IMR-90 (cell line): ENCODE measurements around the gene DISC1. TPM values are rescaled to one million over a fixed set of nuclear protein-coding genes. Genes with fewer than 3 reads are reported as not detected.

Experiments used
- ATAC-seq: fragments of 200-7000 bp; cut with Tn5 transposase; 2 replicates; pipeline ENCODE4 v1.9.1; 2020; ENCODE audit warnings: low read depth, mild to moderate bottlenecking, moderate library complexity
- BruUV-seq: library from RNA; stranded (reverse); fragments of 400-500 nt; replicated peaks from 2 replicates; lab custom pipeline; 2021; lab: Mats Ljungman, UMichigan
- CTCF ChIA-PET: fragments of 300-600 bp; formaldehyde crosslinking; extraction: SDS; loops from one replicate; lab custom pipeline; 2021; ENCODE audit warnings: antibody characterized with exemption; lab: Yijun Ruan, JAX
- POLR2A ChIA-PET: fragments of 300-600 bp; sonication (Branson Sonifier 250); formaldehyde crosslinking; loops from one replicate; lab custom pipeline; 2022; ENCODE audit warnings: antibody characterized with exemption; ENCODE audit not compliant: unreplicated experiment; lab: Charles Lee
- DNase-seq: peaks from one replicate; pipeline ENCODE4 v3.0.0; 2013
- H2AFZ ChIP-seq: replicated peaks from 2 replicates; pipeline ENCODE3; 2013; ENCODE audit warnings: low read length, mild to moderate bottlenecking; ENCODE audit not compliant: poor library complexity
- H2AK5ac ChIP-seq: 2 replicates; pipeline ENCODE4 v1.6.1; 2013; ENCODE audit warnings: low read depth, low read length, inconsistent platforms
- H2AK9ac ChIP-seq: replicated peaks from 2 replicates; pipeline ENCODE3; 2013; ENCODE audit warnings: mild to moderate bottlenecking, low read depth, low read length, moderate library complexity; ENCODE audit not compliant: poor library complexity
- H2BK120ac ChIP-seq: 2 replicates; pipeline ENCODE4 v1.6.1; 2013; ENCODE audit warnings: low read depth, low read length, inconsistent platforms
- H2BK15ac ChIP-seq: 3 replicates; pipeline ENCODE4 v1.6.1; 2013; ENCODE audit warnings: low read depth, low read length, inconsistent platforms
- H2BK20ac ChIP-seq: 2 replicates; pipeline ENCODE4 v1.6.1; 2013; ENCODE audit warnings: low read depth, mild to moderate bottlenecking, inconsistent platforms, low read length, moderate library complexity
- H2BK5ac ChIP-seq: 2 replicates; pipeline ENCODE4 v1.6.1; 2013; ENCODE audit warnings: mild to moderate bottlenecking, low read depth, low read length, inconsistent platforms; ENCODE audit not compliant: poor library complexity, severe bottlenecking
- H3K14ac ChIP-seq: replicated peaks from 2 replicates; pipeline ENCODE4 v1.6.1; 2013; ENCODE audit warnings: low read depth, low read length, inconsistent platforms
- H3K18ac ChIP-seq: 2 replicates; pipeline ENCODE4 v1.6.1; 2013; ENCODE audit warnings: low read depth, low read length, control low read depth
- H3K23ac ChIP-seq: 2 replicates; pipeline ENCODE4 v1.6.1; 2013; ENCODE audit warnings: low read depth, low read length, inconsistent platforms
- H3K27ac ChIP-seq: 2 replicates; pipeline ENCODE4 v1.5.1; 2013; ENCODE audit warnings: mild to moderate bottlenecking, control low read depth, low read length; ENCODE audit not compliant: insufficient read depth
- H3K27me3 ChIP-seq: 2 replicates; pipeline ENCODE4 v1.6.1; 2013; ENCODE audit warnings: low read length; ENCODE audit not compliant: control insufficient read depth, insufficient read depth
- H3K36me3 ChIP-seq: 2 replicates; pipeline ENCODE4 v1.6.1; 2013; ENCODE audit warnings: low read length, mixed read lengths; ENCODE audit not compliant: control insufficient read depth, insufficient read depth
- H3K4ac ChIP-seq: 2 replicates; pipeline ENCODE4 v1.6.1; 2013; ENCODE audit warnings: low read depth, low read length, inconsistent platforms
- H3K4me1 ChIP-seq: 2 replicates; pipeline ENCODE4 v1.6.1; 2013; ENCODE audit warnings: low read length, mixed read lengths; ENCODE audit not compliant: control insufficient read depth, insufficient read depth
- H3K4me2 ChIP-seq: 2 replicates; pipeline ENCODE4 v1.6.1; 2013; ENCODE audit warnings: low read depth, mild to moderate bottlenecking, control low read depth, low read length, moderate library complexity
- H3K4me3 ChIP-seq: 2 replicates; pipeline ENCODE4 v1.5.1; 2013; ENCODE audit warnings: low read depth, mild to moderate bottlenecking, control low read depth, low read length, moderate library complexity; ENCODE audit not compliant: insufficient read depth
- H3K56ac ChIP-seq: 2 replicates; pipeline ENCODE4 v1.6.1; 2013; ENCODE audit warnings: low read length, inconsistent platforms; ENCODE audit not compliant: insufficient read depth; ENCODE audit errors: extremely low read depth
- H3K79me1 ChIP-seq, 2 experiments: 2 replicates each; pipeline ENCODE4 v1.6.1; 2013; ENCODE audit warnings: low read length in 2 of 2, inconsistent platforms in 1 of 2, low read depth in 1 of 2
- H3K9ac ChIP-seq: 2 replicates; pipeline ENCODE4 v1.6.1; 2013; ENCODE audit warnings: low read depth, low read length, control low read depth
- H3K9me1 ChIP-seq: 2 replicates; pipeline ENCODE4 v1.6.1; 2013; ENCODE audit warnings: low read length, inconsistent platforms; ENCODE audit not compliant: insufficient read depth
- H3K9me3 ChIP-seq: 2 replicates; pipeline ENCODE4 v1.6.1; 2013; ENCODE audit warnings: low read length; ENCODE audit not compliant: control insufficient read depth, insufficient read depth
- H4K20me1 ChIP-seq: 2 replicates; pipeline ENCODE4 v1.6.1; 2013; ENCODE audit warnings: low read length, inconsistent platforms; ENCODE audit not compliant: insufficient read depth
- H4K5ac ChIP-seq: 2 replicates; pipeline ENCODE4 v1.6.1; 2013; ENCODE audit warnings: mild to moderate bottlenecking, low read depth, low read length, control low read depth
- H4K8ac ChIP-seq, 2 experiments: 2 replicates each; pipeline ENCODE4 v1.6.1; 2013; ENCODE audit warnings: low read depth in 2 of 2, low read length in 2 of 2, control low read depth in 1 of 2, inconsistent platforms in 1 of 2
- H4K91ac ChIP-seq: 2 replicates; pipeline ENCODE4 v1.6.1; 2013; ENCODE audit warnings: low read depth, low read length, inconsistent platforms; ENCODE audit not compliant: insufficient read depth
- BHLHE40 ChIP-seq: fragments of 150-350 bp; IDR thresholded peaks from 2 replicates; pipeline ENCODE4 v1.6.1; 2016; ENCODE audit warnings: mild to moderate bottlenecking, low read depth, low read length
- CEBPB ChIP-seq: IDR thresholded peaks from 2 replicates; pipeline ENCODE4 v1.6.1; 2012; ENCODE audit warnings: low read depth, low read length, improper control_type of control experiment
- FOS ChIP-seq: fragments of 150-350 bp; IDR thresholded peaks from 2 replicates; pipeline ENCODE4 v1.6.1; 2016; ENCODE audit warnings: low read depth, low read length
- MAFK ChIP-seq: IDR thresholded peaks from 2 replicates; pipeline ENCODE4 v1.6.1; 2012; ENCODE audit warnings: low read depth, low read length, improper control_type of control experiment
- MAZ ChIP-seq: IDR thresholded peaks from 2 replicates; pipeline ENCODE4 v1.6.1; 2012; ENCODE audit warnings: low read depth, mild to moderate bottlenecking, low read length, improper control_type of control experiment, moderate library complexity, borderline replicate concordance
- NFE2L2 ChIP-seq: fragments of 150-350 bp; IDR thresholded peaks from 2 replicates; pipeline ENCODE4 v1.6.1; 2016; ENCODE audit warnings: low read depth, mild to moderate bottlenecking, low read length
- POLR2A ChIP-seq: IDR thresholded peaks from 2 replicates; pipeline ENCODE4 v1.6.1; 2012; ENCODE audit warnings: mild to moderate bottlenecking, low read depth, low read length
- RAD21 ChIP-seq: IDR thresholded peaks from 2 replicates; pipeline ENCODE4 v1.6.1; 2012; ENCODE audit warnings: low read length, improper control_type of control experiment
- RCOR1 ChIP-seq: IDR thresholded peaks from 2 replicates; pipeline ENCODE4 v1.6.1; 2012; ENCODE audit warnings: mild to moderate bottlenecking, low read length, improper control_type of control experiment; ENCODE audit not compliant: insufficient replicate concordance
- RFX5 ChIP-seq: IDR thresholded peaks from 2 replicates; pipeline ENCODE4 v1.8.0; 2012; ENCODE audit warnings: low read depth, mild to moderate bottlenecking, low read length, moderate library complexity
- WGBS, 2 experiments: methylation state at CpG; one replicate each; pipeline versions ENCODE4 v1.1.5 to v1.1.7; 2013; ENCODE audit warnings: missing lambda C conversion rate in 2 of 2; ENCODE audit not compliant: insufficient read length in 1 of 2; ENCODE audit errors: extremely low coverage in 2 of 2; 5-methylcytosine and 5-hydroxymethylcytosine counted together
- dilution Hi-C: fragments of 300-500 bp; cut with HindIII; formaldehyde crosslinking; loops from one replicate; pipeline ENCODE4 v1.14.3; 2018; ENCODE audit warnings: low sequenced_read_pairs; ENCODE audit not compliant: unreplicated experiment
- in situ Hi-C: fragments of 300-500 bp; cut with MboI; formaldehyde crosslinking; loops from 3 replicates; pipeline ENCODE4 v1.14.3; 2019; ENCODE audit warnings: low sequenced_read_pairs, inconsistent platforms, mixed read lengths
- intact Hi-C: fragments of 100-400 bp; cut with micrococcal nuclease; formaldehyde crosslinking; loops from 2 replicates; pipeline ENCODE4 v1.10.0; 2022
- polyA plus RNA-seq, 3 experiments: library from polyadenylated mRNA; depleted of rRNA; stranded (reverse); fragments of >200 nt; gene quantifications; 2 replicates each; pipeline ENCODE4 v1.2.3, GENCODE V29; 2012; ENCODE audit warnings: low replicate concordance in 1 of 3
- total RNA-seq: library from RNA; depleted of rRNA; stranded (reverse); fragments of >200 nt; gene quantifications from 2 replicates; pipeline ENCODE4 v1.2.3, GENCODE V29; 2012
- TF ChIP-seq, protein P1 (sequence below): conservative IDR thresholded peaks from 2 replicates; pipeline ENCODE4 v1.5.1; 2012; ENCODE audit warnings: mild to moderate bottlenecking, low read depth, low read length, improper control_type of control experiment
- TF ChIP-seq, protein P2 (sequence below): fragments of 150-350 bp; IDR thresholded peaks from 2 replicates; pipeline ENCODE4 v1.6.1; 2016; ENCODE audit warnings: low read depth, mild to moderate bottlenecking, low read length, moderate library complexity, borderline replicate concordance
- TF ChIP-seq, protein P3 (sequence below): fragments of 150-350 bp; IDR thresholded peaks from 2 replicates; pipeline ENCODE4 v1.6.1; 2017; ENCODE audit warnings: mild to moderate bottlenecking, antibody characterized with exemption, low read length, low read depth

Gene DISC1
- total and polyA plus RNA-seq, 2 of the 4 experiments (the other 2 are of a cell fraction): 2.2 to 7.0 TPM

DNA sequence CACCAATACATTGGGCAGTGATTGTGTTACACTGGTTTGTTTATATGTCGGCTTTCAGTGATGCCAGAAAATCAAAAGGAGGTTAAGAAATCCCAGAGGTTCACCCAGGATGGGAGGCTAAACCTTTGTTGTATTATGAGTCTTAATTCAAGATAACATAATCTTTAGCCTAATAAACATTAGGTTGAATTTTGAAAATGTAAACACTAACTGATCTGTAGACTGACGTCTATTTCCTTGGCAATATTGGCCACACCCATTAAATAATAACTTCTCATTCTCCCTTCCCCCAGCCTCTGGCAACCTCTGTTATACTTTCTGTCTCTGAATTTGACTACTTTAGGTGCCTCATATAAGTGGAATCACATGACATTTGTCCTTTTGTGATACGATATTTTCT is 238.7 kb downstream of the DISC1 start:
- Histone ChIP-seq H2AK9ac (no peak overlapping the region), H3K27ac (no peak overlapping the region), H2AFZ (no peak overlapping the region), H3K79me1 (no peaks in the 10 kb centered on the region), H3K9me3 (no peaks in the 10 kb centered on the region), H2BK15ac (no peak overlapping the region), H3K14ac (no peak overlapping the region), H2AK5ac (no peak overlapping the region), H3K27me3 (no peaks in the 10 kb centered on the region), H4K91ac (no peak overlapping the region), H3K4me2 (no peak overlapping the region), H3K4me1 (peaks cover 6% of the 10 kb centered on the region; the same call in 1 of the 2 replicates), H4K5ac (no peak overlapping the region), H2BK5ac (no peak overlapping the region), H2BK20ac (no peak overlapping the region), H3K4me3 (no peak overlapping the region), H3K4ac (no peak overlapping the region), H3K18ac (no peak overlapping the region), H4K8ac (no peak overlapping the region), H3K23ac (no peak overlapping the region), H3K36me3 (no peaks in the 10 kb centered on the region), H4K20me1 (no peaks in the 10 kb centered on the region), H2BK120ac (no peak overlapping the region), H3K9me1 (peaks cover 3% of the 10 kb centered on the region; the same call in 1 of the 2 replicates), H3K9ac (no peak overlapping the region), H3K56ac (no peak overlapping the region)
- POLR2A ChIA-PET: no interaction called here
- TF ChIP-seq, protein P1, sequence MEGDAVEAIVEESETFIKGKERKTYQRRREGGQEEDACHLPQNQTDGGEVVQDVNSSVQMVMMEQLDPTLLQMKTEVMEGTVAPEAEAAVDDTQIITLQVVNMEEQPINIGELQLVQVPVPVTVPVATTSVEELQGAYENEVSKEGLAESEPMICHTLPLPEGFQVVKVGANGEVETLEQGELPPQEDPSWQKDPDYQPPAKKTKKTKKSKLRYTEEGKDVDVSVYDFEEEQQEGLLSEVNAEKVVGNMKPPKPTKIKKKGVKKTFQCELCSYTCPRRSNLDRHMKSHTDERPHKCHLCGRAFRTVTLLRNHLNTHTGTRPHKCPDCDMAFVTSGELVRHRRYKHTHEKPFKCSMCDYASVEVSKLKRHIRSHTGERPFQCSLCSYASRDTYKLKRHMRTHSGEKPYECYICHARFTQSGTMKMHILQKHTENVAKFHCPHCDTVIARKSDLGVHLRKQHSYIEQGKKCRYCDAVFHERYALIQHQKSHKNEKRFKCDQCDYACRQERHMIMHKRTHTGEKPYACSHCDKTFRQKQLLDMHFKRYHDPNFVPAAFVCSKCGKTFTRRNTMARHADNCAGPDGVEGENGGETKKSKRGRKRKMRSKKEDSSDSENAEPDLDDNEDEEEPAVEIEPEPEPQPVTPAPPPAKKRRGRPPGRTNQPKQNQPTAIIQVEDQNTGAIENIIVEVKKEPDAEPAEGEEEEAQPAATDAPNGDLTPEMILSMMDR: no peak
- TF ChIP-seq RCOR1 (no peak), POLR2A (no peak), MAFK (no peak), CEBPB (no peak), RAD21 (no peak), FOS (no peak), RFX5 (no peak), NFE2L2 (no peak), BHLHE40 (no peak), MAZ (no peak)
- TF ChIP-seq, protein P2, sequence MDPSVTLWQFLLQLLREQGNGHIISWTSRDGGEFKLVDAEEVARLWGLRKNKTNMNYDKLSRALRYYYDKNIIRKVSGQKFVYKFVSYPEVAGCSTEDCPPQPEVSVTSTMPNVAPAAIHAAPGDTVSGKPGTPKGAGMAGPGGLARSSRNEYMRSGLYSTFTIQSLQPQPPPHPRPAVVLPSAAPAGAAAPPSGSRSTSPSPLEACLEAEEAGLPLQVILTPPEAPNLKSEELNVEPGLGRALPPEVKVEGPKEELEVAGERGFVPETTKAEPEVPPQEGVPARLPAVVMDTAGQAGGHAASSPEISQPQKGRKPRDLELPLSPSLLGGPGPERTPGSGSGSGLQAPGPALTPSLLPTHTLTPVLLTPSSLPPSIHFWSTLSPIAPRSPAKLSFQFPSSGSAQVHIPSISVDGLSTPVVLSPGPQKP: no peak
- TF ChIP-seq, protein P3, sequence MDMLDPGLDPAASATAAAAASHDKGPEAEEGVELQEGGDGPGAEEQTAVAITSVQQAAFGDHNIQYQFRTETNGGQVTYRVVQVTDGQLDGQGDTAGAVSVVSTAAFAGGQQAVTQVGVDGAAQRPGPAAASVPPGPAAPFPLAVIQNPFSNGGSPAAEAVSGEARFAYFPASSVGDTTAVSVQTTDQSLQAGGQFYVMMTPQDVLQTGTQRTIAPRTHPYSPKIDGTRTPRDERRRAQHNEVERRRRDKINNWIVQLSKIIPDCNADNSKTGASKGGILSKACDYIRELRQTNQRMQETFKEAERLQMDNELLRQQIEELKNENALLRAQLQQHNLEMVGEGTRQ: no peak
- no CpG with 5 or more reads among the region's 3 CpGs for WGBS, 2 experiments
- dilution Hi-C loops: no loop called here
- no peak for DNase-seq
- CTCF ChIA-PET: interaction anchor here (1.7 kb wide), 1 partner anchor 10 kb away, joined by 7 read pairs; no protein-coding TSS in a partner anchor
- in situ Hi-C loops: no loop called here
- BruUV-seq: no TSS peak
- intact Hi-C loops: loop anchor here (5.0 to 10.0 kb wide), 4 partner anchors 108 to 1377 kb away; no protein-coding TSS in a partner anchor
- no peak for ATAC-seq
